Activated B cell treated with CpG ODN at 0.5 μM for 24 hours (primary cell): ENCODE data around the gene NRSN2. TPM values are rescaled to one million over a fixed set of nuclear protein-coding genes. Genes with fewer than 3 reads are reported as not detected.

ENCODE experiments used
- ATAC-seq: fragments of 200-7000 bp; cut with Tn5 transposase; one replicate; pipeline ENCODE4 v1.10.0; 2021; ENCODE audit warnings: low read depth, mild to moderate bottlenecking, moderate library complexity
- CTCF ChIA-PET: fragments of 350-600 bp; sonication (Branson Sonifier 250); formaldehyde crosslinking; loops from one replicate; lab custom pipeline; 2021; ENCODE audit warnings: antibody characterized with exemption; lab: Charles Lee
- POLR2A ChIA-PET: fragments of 350-600 bp; sonication (Branson Sonifier 250); formaldehyde crosslinking; loops from one replicate; lab custom pipeline; 2021; ENCODE audit warnings: antibody characterized with exemption; lab: Charles Lee
- DNase-seq: peaks from one replicate; pipeline ENCODE4 v3.0.0; 2022
- H3K27ac Mint-ChIP-seq: one replicate; pipeline ENCODE4 v1.8.0; 2020; ENCODE audit warnings: mixed read lengths
- H3K27me3 Mint-ChIP-seq: one replicate; pipeline ENCODE4 v1.8.0; 2021; ENCODE audit warnings: mixed read lengths
- H3K36me3 Mint-ChIP-seq: one replicate; pipeline ENCODE4 v1.8.0; 2021; ENCODE audit warnings: low read depth, mixed read lengths
- H3K4me1 Mint-ChIP-seq: one replicate; pipeline ENCODE4 v1.8.0; 2021; ENCODE audit warnings: mixed read lengths
- H3K4me3 Mint-ChIP-seq: one replicate; pipeline ENCODE4 v1.8.0; 2020; ENCODE audit warnings: mild to moderate bottlenecking, mixed read lengths
- H3K9me3 Mint-ChIP-seq: one replicate; pipeline ENCODE4 v1.8.0; 2020; ENCODE audit warnings: mixed read lengths
- intact Hi-C: fragments of 100-400 bp; cut with micrococcal nuclease; formaldehyde crosslinking; loops from one replicate; pipeline ENCODE4 v1.15.1; 2024
- total RNA-seq: library from RNA; stranded (reverse); gene quantifications from 2 replicates; pipeline ENCODE4 v1.2.3, GENCODE V29; 2022
- TF ChIP-seq, protein P1 (sequence below): fragments of 200-600 bp; IDR thresholded peaks from one replicate; pipeline ENCODE4 v1.8.0; 2022; ENCODE audit warnings: antibody characterized with exemption, mild to moderate bottlenecking

The NRSN2 gene
- total RNA-seq, 1 donor from 2014 or later, result 12.8 TPM

DNA sequence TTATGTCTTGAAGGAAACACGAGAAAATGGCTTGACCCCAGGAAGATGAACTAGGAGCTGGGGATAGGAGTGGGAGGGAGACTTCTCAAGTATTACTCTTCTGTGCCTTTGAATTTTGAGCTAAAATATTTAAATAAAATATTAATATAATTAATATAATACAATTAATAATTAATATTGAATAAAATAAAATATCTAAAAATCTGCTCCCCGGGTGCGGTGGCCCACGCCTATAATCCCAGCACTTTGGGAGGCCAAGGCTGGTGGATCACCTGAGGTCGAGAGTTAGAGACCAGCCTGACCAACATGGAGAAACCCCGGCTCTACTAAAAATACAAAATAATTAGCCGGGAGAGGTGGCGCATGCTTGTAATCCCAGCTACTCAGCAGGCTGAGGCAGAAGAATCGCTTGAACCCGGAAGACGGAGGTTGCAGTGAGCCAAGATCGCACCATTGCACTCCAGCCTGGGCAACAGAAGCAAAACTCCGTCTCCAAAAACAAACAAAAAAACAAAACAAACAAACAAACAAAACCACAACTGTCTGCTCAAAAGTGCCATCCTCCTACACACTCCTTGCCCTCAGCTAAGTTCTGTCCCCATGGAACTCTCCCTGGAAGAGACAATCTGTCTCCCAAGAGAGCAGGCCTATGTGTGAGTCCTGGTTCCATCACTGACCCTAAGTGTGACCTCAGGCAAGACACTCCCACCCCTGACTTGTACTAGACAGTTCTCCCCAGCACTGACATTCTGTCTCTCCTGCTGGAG, 20.0 kb downstream of the NRSN2 start:
- no peaks in the 10 kb centered on the region for H3K36me3 Mint-ChIP-seq
- ATAC-seq (no peak), DNase-seq (no peak)
- H3K4me1 Mint-ChIP-seq, result peaks cover 12% of the 10 kb centered on the region
- ChIA-PET POLR2A (no interaction called here), CTCF (interaction anchor here (1.2 kb wide), 1 partner anchor 12 kb away, joined by 3 read pairs; no protein-coding TSS in a partner anchor)
- intact Hi-C loops, result no loop called here
- no peak overlapping the region for H3K4me3 Mint-ChIP-seq
- H3K9me3 Mint-ChIP-seq, result no peaks in the 10 kb centered on the region
- H3K27me3 Mint-ChIP-seq, result peaks cover 5% of the 10 kb centered on the region
- TF ChIP-seq, protein P1, sequence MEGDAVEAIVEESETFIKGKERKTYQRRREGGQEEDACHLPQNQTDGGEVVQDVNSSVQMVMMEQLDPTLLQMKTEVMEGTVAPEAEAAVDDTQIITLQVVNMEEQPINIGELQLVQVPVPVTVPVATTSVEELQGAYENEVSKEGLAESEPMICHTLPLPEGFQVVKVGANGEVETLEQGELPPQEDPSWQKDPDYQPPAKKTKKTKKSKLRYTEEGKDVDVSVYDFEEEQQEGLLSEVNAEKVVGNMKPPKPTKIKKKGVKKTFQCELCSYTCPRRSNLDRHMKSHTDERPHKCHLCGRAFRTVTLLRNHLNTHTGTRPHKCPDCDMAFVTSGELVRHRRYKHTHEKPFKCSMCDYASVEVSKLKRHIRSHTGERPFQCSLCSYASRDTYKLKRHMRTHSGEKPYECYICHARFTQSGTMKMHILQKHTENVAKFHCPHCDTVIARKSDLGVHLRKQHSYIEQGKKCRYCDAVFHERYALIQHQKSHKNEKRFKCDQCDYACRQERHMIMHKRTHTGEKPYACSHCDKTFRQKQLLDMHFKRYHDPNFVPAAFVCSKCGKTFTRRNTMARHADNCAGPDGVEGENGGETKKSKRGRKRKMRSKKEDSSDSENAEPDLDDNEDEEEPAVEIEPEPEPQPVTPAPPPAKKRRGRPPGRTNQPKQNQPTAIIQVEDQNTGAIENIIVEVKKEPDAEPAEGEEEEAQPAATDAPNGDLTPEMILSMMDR, result no peak
- no peak overlapping the region for H3K27ac Mint-ChIP-seq

DNA sequence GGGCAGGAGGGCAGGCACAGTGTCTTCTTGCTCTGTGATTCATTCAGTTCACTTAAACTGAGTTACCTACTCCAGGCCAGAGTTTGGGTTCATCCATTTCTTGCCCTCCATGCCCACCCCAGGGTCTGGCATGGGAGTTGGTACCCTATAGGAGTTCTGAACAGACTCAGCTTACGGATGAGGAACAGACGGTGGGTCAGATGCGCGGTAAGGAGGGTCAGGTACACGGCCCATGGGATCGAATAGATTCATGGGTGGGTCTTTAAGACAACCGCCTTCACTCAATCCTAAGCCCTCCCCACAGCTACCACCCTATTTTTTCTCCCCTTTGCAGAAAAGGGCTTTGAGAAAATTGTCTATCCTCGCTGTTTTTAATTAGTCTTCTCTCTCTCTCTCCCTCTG, 20.6 kb downstream of the NRSN2 start:
- H3K27ac Mint-ChIP-seq, result no peak overlapping the region
- peaks cover 6% of the 10 kb centered on the region for H3K4me1 Mint-ChIP-seq
- H3K4me3 Mint-ChIP-seq, result no peak overlapping the region

DNA sequence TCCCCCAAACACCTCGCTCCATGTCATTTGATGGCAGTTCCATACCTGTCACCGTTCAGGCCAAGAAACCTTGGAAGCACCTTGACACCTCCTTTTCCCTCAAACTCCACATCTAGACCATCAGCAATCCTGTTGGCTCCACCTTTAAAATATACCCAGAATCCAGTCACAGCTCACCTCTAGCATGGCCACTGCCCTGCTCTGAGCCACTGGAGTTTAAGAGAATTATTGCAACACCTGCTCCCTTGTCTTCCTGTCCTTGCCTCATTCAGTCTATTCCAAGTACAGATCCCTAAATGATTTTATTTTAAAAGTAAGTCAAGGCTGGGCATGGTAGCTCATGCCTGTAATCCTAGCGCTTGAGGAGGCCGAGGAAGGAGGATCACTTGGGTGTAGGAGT, 22.0 kb downstream of the NRSN2 start:
- intact Hi-C loops, result no loop called here
- CTCF ChIA-PET, result no interaction called here
- H3K36me3 Mint-ChIP-seq, result no peaks in the 10 kb centered on the region
- no peak overlapping the region for H3K27ac Mint-ChIP-seq
- peaks cover 5% of the 10 kb centered on the region for H3K27me3 Mint-ChIP-seq
- H3K4me3 Mint-ChIP-seq, result no peak overlapping the region
- H3K4me1 Mint-ChIP-seq, result no peaks in the 10 kb centered on the region
- TF ChIP-seq, protein P1, result no peak
- ATAC-seq (no peak), DNase-seq (no peak)
- H3K9me3 Mint-ChIP-seq, result no peaks in the 10 kb centered on the region
- POLR2A ChIA-PET, result interaction anchor here (0.7 kb wide), 1 partner anchor 11 kb away, joined by 8 read pairs; no protein-coding TSS in a partner anchor

More for the DNA sequence above, 20.6 kb downstream of the NRSN2 start:
- ATAC-seq (no peak), DNase-seq (no peak)
- intact Hi-C loops, result no loop called here
- no peaks in the 10 kb centered on the region for H3K36me3 Mint-ChIP-seq
- H3K27me3 Mint-ChIP-seq, result peaks cover 5% of the 10 kb centered on the region
- CTCF ChIA-PET, result no interaction called here
- H3K9me3 Mint-ChIP-seq, result no peaks in the 10 kb centered on the region
- TF ChIP-seq, protein P1, result no peak
- POLR2A ChIA-PET, result no interaction called here

DNA sequence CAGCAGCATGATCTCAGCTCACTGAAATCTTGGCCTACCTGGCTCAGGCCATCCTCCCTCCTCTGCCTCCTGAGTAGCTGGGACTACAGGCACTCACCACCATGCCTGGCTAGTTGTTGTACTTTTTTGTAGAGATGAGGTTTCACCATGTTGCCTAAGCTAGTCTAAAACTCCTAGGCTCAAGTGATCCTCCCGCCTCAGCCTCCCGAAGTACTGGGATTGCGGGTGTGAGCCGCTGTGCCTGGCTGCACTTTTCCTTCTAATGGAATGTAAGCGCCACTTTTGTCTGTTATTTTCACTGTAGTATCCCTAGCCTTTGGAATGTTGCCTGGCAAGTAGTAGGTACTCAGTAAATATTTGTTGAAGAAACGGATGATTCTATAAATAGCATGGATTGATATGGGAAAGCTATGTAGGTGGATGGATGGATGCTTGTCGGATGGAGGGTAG, 23.3 kb downstream of the NRSN2 start:
- intact Hi-C loops, result no loop called here
- TF ChIP-seq, protein P1, result no peak
- ATAC-seq, result no peak
- ChIA-PET POLR2A (interaction anchor here (1.0 kb wide), 1 partner anchor 10 kb away, joined by 5 read pairs; the partner anchor contains the start of gene TRIB3), CTCF (no interaction called here)
- peaks cover 5% of the 10 kb centered on the region for H3K27me3 Mint-ChIP-seq
- H3K27ac Mint-ChIP-seq, result no peak overlapping the region
- no peak overlapping the region for H3K4me3 Mint-ChIP-seq
- H3K9me3 Mint-ChIP-seq, result no peaks in the 10 kb centered on the region
- no peaks in the 10 kb centered on the region for H3K36me3 Mint-ChIP-seq
- DNase-seq, result no peak
- H3K4me1 Mint-ChIP-seq, result no peaks in the 10 kb centered on the region

DNA sequence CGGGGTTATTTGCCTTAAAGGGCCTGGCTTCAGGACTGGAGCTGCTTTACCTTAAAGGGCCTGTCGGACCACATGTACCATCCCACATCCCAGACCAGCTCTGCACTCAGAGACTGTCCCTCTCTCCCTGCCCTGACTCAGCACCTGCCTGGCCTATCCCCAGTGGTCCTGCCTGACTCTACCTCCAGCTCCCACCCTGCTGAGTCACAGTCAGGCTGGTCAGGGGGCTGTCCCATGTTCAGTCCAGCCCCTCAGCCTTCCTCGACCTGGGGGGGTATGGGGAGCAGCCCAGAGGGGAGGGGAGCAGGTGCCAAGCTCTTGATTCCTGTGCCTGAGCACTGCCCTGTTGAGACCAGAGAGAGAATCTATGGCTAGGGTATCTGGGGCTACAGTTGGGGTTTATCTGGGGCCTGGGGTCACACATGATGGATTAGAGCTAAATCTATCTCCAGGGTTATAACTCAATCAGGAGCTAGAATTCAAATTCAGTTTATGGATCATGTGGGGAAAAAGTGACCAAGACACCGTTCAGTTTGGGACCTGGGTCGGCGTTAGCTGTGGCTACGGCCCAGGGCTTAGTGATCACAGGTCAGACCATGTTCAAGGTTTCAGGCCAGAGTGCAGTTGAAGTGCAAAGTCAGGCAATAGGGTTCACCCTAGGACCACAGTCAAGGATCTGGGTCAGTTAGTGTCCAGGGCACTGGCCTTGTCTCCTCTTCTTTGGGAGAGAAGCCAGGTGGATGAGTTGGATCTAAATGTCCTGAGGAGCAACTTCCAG, 24.3 kb downstream of the NRSN2 start:
- ChIA-PET CTCF (interaction anchor here (0.6 kb wide), 1 partner anchor 114 kb away, joined by 3 read pairs; no protein-coding TSS in a partner anchor), POLR2A (interaction anchor here (1.0 kb wide), 1 partner anchor 9 kb away, joined by 5 read pairs; the partner anchor contains the start of gene TRIB3)
- DNase-seq (no peak), ATAC-seq (no peak)
- Mint-ChIP-seq H3K27me3 (peaks cover 5% of the 10 kb centered on the region), H3K36me3 (no peaks in the 10 kb centered on the region), H3K27ac (no peak overlapping the region), H3K4me3 (no peak overlapping the region), H3K4me1 (no peaks in the 10 kb centered on the region), H3K9me3 (no peaks in the 10 kb centered on the region)
- TF ChIP-seq, protein P1, result no peak
- intact Hi-C loops, result no loop called here
